Measurements from ENCODE around the gene MEG3.

- TF ChIP-seq CTCF (IDR thresholded peaks at IDR 0.05; ENCODE audit: low read depth, low read length, poor library complexity, severe bottlenecking), result no peak
- TF ChIP-seq EZH2phosphoT487 (IDR thresholded peaks at IDR 0.05; ENCODE audit: borderline replicate concordance, low read length), result no peak
Observed at GRCh38 chr14:100826391-100827100, 628 bp downstream of the MEG3 start.

All from DOHH2 (cell line).